ENCODE measurements around the gene PIM1. TPM values are rescaled to one million over a fixed set of nuclear protein-coding genes. Genes with fewer than 3 reads are reported as not detected.

Gene PIM1
- total and polyA plus RNA-seq, 9 of the 15 experiments (the other 6 are each of a cell fraction or from before 2014, with no cell fraction given), result 19.0 to 789 (median 212) TPM

DNA sequence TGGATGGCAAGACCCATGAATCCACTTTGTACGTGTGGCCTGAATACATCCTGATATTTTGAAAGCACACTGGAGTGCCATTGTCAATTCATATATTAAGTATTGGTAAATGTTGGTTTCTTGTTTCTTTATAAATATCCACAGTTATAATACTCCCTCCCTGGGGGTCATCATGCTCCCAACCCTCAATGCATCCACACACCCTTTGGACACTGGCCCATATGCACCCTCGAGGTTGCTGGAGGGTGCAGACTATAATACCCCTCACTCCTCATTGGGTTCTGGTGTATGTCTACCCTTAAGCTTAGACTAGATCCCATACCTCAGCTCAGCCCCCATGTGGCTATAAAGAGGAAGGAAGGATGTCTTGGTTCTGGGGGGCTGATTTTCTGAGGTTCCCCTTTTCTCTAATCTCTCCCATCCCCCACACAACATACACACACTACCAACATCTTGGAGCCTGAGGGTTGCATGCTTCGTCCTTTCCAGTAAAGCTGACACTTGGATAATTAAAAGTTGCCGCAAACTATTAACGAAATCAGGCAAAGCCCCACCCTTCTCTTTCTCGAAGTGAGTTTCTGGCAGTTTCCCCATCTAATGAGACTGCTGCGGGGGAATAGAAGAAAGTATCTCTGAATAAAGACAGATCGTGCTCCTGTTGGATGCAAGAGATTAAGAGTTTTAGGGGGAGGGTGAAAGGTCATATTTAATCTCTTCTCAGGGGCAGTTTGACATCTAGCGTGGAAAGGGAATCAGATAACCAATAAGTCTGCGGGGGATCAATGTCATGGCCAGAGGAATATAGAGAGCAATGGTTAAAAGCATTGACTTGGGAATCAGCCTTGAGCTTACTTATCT, 7.4 kb downstream of the PIM1 start (continued):
- TF ChIP-seq ZBTB17 (CRISPR knock-in tag; IDR thresholded peaks at IDR 0.05) (0 out of 2 replicates have a peak, but pooled peaks have one; percentile 33), TAL1 (IDR thresholded peaks at IDR 0.05) (no peak), MYC (IDR thresholded peaks at IDR 0.05; ENCODE audit: low read depth, low read length) (peak; percentile 37; the same call in 1 of the 2 replicates), MYC (CRISPR knock-in tag; IDR thresholded peaks at IDR 0.05; ENCODE audit: borderline replicate concordance, low read depth) (no peak), SMAD2 (IDR thresholded peaks at IDR 0.05; ENCODE audit: low read depth, low read length) (no peak), SIN3A (IDR thresholded peaks at IDR 0.05; ENCODE audit: borderline replicate concordance in 2 of 2, control insufficient read depth in 1 of 2, low read depth in 2 of 2, low read length in 2 of 2) (no peak), RFX1 (IDR thresholded peaks at IDR 0.05) (no peak), SAP30 (IDR thresholded peaks at IDR 0.05; ENCODE audit: borderline replicate concordance, insufficient read depth, low read depth, low read length, poor library complexity, severe bottlenecking) (no peak), ESRRB (CRISPR knock-in tag; IDR thresholded peaks at IDR 0.05; ENCODE audit: borderline replicate concordance) (peak; percentile 20; the same call in 1 of the 2 replicates), ZNF830 (CRISPR knock-in tag; IDR thresholded peaks at IDR 0.05) (no peak; the same call in 1 of the 2 replicates), FIP1L1 (IDR thresholded peaks at IDR 0.05; ENCODE audit: low read depth, low read length, poor library complexity, severe bottlenecking) (no peak), ZNF583 (CRISPR knock-in tag; IDR thresholded peaks at IDR 0.05) (no peak; the same call in none of the 2 replicates), ZNF175 (CRISPR knock-in tag; IDR thresholded peaks at IDR 0.05; ENCODE audit: low read depth) (0 out of 2 replicates have a peak, but pooled peaks have one; percentile 33), MTA2 (IDR thresholded peaks at IDR 0.05; ENCODE audit: low read depth) (peak; percentile 47; the same call in 1 of the 2 replicates), CHD4 (IDR thresholded peaks at IDR 0.05; ENCODE audit: insufficient read depth, insufficient replicate concordance, low read depth, low read length, poor library complexity, severe bottlenecking) (no peak), ZSCAN32 (CRISPR knock-in tag; IDR thresholded peaks at IDR 0.05) (peak; percentile 10; the same call in 1 of the 2 replicates), PHB2 (IDR thresholded peaks at IDR 0.05; ENCODE audit: low read depth) (peak; percentile 60; the same call in 1 of the 2 replicates), ZBTB8A (IDR thresholded peaks at IDR 0.05; ENCODE audit: partially characterized antibody) (no peak), TCFL5 (CRISPR knock-in tag; conservative IDR thresholded peaks at IDR 0.05) (0 out of 2 replicates have a peak, but pooled peaks have one; percentile 15), ZFP36 (IDR thresholded peaks at IDR 0.05; ENCODE audit: low read depth, low read length, partially characterized antibody) (no peak), CHD2 (IDR thresholded peaks at IDR 0.05; ENCODE audit: low read depth, low read length) (peak; percentile 60; the same call in 1 of the 2 replicates)
- TF ChIP-seq, protein P1, sequence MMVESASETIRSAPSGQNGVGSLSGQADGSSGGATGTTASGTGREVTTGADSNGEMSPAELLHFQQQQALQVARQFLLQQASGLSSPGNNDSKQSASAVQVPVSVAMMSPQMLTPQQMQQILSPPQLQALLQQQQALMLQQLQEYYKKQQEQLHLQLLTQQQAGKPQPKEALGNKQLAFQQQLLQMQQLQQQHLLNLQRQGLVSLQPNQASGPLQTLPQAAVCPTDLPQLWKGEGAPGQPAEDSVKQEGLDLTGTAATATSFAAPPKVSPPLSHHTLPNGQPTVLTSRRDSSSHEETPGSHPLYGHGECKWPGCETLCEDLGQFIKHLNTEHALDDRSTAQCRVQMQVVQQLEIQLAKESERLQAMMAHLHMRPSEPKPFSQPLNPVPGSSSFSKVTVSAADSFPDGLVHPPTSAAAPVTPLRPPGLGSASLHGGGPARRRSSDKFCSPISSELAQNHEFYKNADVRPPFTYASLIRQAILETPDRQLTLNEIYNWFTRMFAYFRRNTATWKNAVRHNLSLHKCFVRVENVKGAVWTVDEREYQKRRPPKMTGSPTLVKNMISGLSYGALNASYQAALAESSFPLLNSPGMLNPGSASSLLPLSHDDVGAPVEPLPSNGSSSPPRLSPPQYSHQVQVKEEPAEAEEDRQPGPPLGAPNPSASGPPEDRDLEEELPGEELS (CRISPR knock-in tag; IDR thresholded peaks at IDR 0.05; ENCODE audit: borderline replicate concordance), result no peak
- TF ChIP-seq, protein P2, sequence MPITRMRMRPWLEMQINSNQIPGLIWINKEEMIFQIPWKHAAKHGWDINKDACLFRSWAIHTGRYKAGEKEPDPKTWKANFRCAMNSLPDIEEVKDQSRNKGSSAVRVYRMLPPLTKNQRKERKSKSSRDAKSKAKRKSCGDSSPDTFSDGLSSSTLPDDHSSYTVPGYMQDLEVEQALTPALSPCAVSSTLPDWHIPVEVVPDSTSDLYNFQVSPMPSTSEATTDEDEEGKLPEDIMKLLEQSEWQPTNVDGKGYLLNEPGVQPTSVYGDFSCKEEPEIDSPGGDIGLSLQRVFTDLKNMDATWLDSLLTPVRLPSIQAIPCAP (CRISPR knock-in tag; IDR thresholded peaks at IDR 0.05; ENCODE audit: borderline replicate concordance), result no peak
